ENCODE data around the gene PROK1. TPM values are rescaled to one million over a fixed set of nuclear protein-coding genes. Genes with fewer than 3 reads are reported as not detected.
A peak's percentile ranks its signal among the peaks of the same experiment; 100 is the strongest.

The PROK1 gene
- polyA plus RNA-seq, 2 of the 4 experiments (the other 2 are of a cell fraction): not detected

- peak; percentile 52 to 53; a peak in 3 of 6 replicates for ATAC-seq
These were observed 20.2 kb downstream of the PROK1 start for GRCh38 chr1:110471131-110471530.

GRCh38 chr1:110472546-110472945 is 21.6 kb downstream of the PROK1 start:
- H3K4me2 ChIP-seq: no peak overlapping the region
- H3K27ac ChIP-seq: no peak overlapping the region
- no peak for ATAC-seq
- WGBS (ENCODE audit: missing lambda C conversion rate): 78% methylated on average over 4 of the region's 10 CpGs
- no peak for DNase-seq (ENCODE audit: low read depth in 1 of 2, low spot score in 1 of 2)
- no peak overlapping the region for H3K4me3 ChIP-seq
- TF ChIP-seq JUN (IDR thresholded peaks at IDR 0.05) (no peak), FOSB (CRISPR knock-in tag; IDR thresholded peaks at IDR 0.05) (no peak), ZFP36 (IDR thresholded peaks at IDR 0.05; ENCODE audit: borderline replicate concordance, partially characterized antibody) (no peak), MAX (IDR thresholded peaks at IDR 0.05) (no peak), HES2 (IDR thresholded peaks at IDR 0.05) (no peak), POLR2AphosphoS2 (conservative IDR thresholded peaks at IDR 0.05; ENCODE audit: low read length) (no peak), NFE2L2 (conservative IDR thresholded peaks at IDR 0.05; ENCODE audit: low read length) (no peak), RCOR1 (IDR thresholded peaks at IDR 0.05; ENCODE audit: low read depth, low read length) (no peak), JUNB (IDR thresholded peaks at IDR 0.05) (no peak), CHD2 (IDR thresholded peaks at IDR 0.05; ENCODE audit: low read length, partially characterized antibody) (no peak), PHF8 (IDR thresholded peaks at IDR 0.05; ENCODE audit: borderline replicate concordance, low read depth) (no peak), EP300 (IDR thresholded peaks at IDR 0.05) (no peak), HOXB13 (CRISPR knock-in tag; IDR thresholded peaks at IDR 0.05; ENCODE audit: low read depth) (no peak), E2F6 (IDR thresholded peaks at IDR 0.05; ENCODE audit: borderline replicate concordance, low read depth) (no peak), USF2 (IDR thresholded peaks at IDR 0.05) (no peak), ESRRA (IDR thresholded peaks at IDR 0.05; ENCODE audit: borderline replicate concordance, low read length) (no peak), GATA3 (IDR thresholded peaks at IDR 0.05; ENCODE audit: borderline replicate concordance) (no peak), KDM5A (IDR thresholded peaks at IDR 0.05) (no peak)
- H3K4me1 ChIP-seq: peaks cover 19% of the 10 kb centered on the region
- H3K9me3 ChIP-seq: no peaks in the 10 kb centered on the region
- ChIA-PET POLR2A (no interaction called here), CTCF (interaction anchor here (0.9 to 4.6 kb wide), 4 partner anchors 12 to 265 kb away, joined by 4 to 32 read pairs (median 12); no protein-coding TSS in a partner anchor)
- FAIRE-seq: no peak

More at GRCh38 chr1:110471131-110471530, 20.2 kb downstream of the PROK1 start:
- TF ChIP-seq CBX2 (IDR thresholded peaks at IDR 0.05; ENCODE audit: borderline replicate concordance, low read depth) (no peak), NPAS2 (CRISPR knock-in tag; IDR thresholded peaks at IDR 0.05; ENCODE audit: borderline replicate concordance) (no peak), CTCF (IDR thresholded peaks at IDR 0.05) (0 out of 3 replicates have a peak, but pooled peaks have one; percentile 16), RARB (CRISPR knock-in tag; IDR thresholded peaks at IDR 0.05) (no peak), ZFP36 (IDR thresholded peaks at IDR 0.05; ENCODE audit: borderline replicate concordance, partially characterized antibody) (no peak)
- Histone ChIP-seq H3K4me2 (no peak overlapping the region), H3K4me3 (no peak overlapping the region), H3K4me1 (peaks cover 7% of the 10 kb centered on the region), H3K27ac (no peak overlapping the region), H3K9me3 (no peaks in the 10 kb centered on the region)
- DNase-seq (ENCODE audit: low read depth in 1 of 2, low spot score in 1 of 2): peak in 1 of 2 experiments; percentile 21
- POLR2A ChIA-PET: no interaction called here
- no peak for FAIRE-seq
- CTCF ChIA-PET: interaction anchor here (1.6 to 4.6 kb wide), 3 partner anchors 11 to 25 kb away, joined by 7 to 32 read pairs (median 19); no protein-coding TSS in a partner anchor
- 59% methylated on average over 3 of the region's 3 CpGs for WGBS (ENCODE audit: missing lambda C conversion rate)
